SK-N-SH (cell line): ENCODE data around the gene SYT17. TPM values are rescaled to one million over a fixed set of nuclear protein-coding genes. Genes with fewer than 3 reads are reported as not detected.

Experiments
- CTCF ChIA-PET: fragments of 300-600, 350-600 bp; formaldehyde crosslinking; extraction: SDS; loops from one replicate; lab custom pipeline; 2021; lab: Yijun Ruan, JAX
- POLR2A ChIA-PET: fragments of 350-600 bp; sonication (Branson Sonifier 250); formaldehyde crosslinking; extraction: SDS; loops from one replicate; lab custom pipeline; 2020; ENCODE audit warnings: antibody characterized with exemption, inconsistent platforms; lab: Yijun Ruan, JAX
- DNase-seq: peaks from one replicate; pipeline ENCODE4 v3.0.0; 2012
- H2AFZ ChIP-seq: fragments of 200-600 bp; sonication (generic); 2 replicates; pipeline ENCODE4 v1.8.1; 2016; ENCODE audit warnings: antibody characterized with exemption, mild to moderate bottlenecking, low read depth
- H3F3A ChIP-seq: fragments of 200-600 bp; sonication (generic); replicated peaks from 2 replicates; pipeline ENCODE3; 2016; ENCODE audit warnings: antibody characterized with exemption, mild to moderate bottlenecking; ENCODE audit not compliant: insufficient read depth
- H3K27ac ChIP-seq, 2 experiments: fragments of 200-500 bp in 1 of 2; fragments of 200-600 bp in 1 of 2; sonication (Bioruptor generic) in 1 of 2; sonication (generic), shearing (Covaris generic) in 1 of 2; 2 replicates each; pipeline versions ENCODE4 v1.5.1 to v1.6.1; 2014 to 2016; ENCODE audit warnings: low read depth in 2 of 2, inconsistent platforms in 1 of 2, low read length in 1 of 2, mild to moderate bottlenecking in 1 of 2, mixed read lengths in 1 of 2
- H3K27me3 ChIP-seq: fragments of 200-600 bp; sonication (generic), shearing (Covaris generic); 2 replicates; pipeline ENCODE4 v1.6.1; 2016; ENCODE audit warnings: mixed run types; ENCODE audit not compliant: insufficient read depth
- H3K36me3 ChIP-seq, 2 experiments: fragments of 200-500 bp in 1 of 2; fragments of 200-600 bp in 1 of 2; sonication (Bioruptor generic) in 1 of 2; sonication (generic) in 1 of 2; replicated peaks in 1 of 2; 2 replicates each; pipeline versions ENCODE3 to v1.5.1; 2014 to 2016; ENCODE audit warnings: low read length in 1 of 2, mild to moderate bottlenecking in 1 of 2; ENCODE audit not compliant: insufficient read depth in 2 of 2, control insufficient read depth in 1 of 2
- H3K4me1 ChIP-seq, 2 experiments: fragments of 200-500 bp in 1 of 2; fragments of 200-600 bp in 1 of 2; sonication (Bioruptor generic) in 1 of 2; sonication (generic), shearing (Covaris generic) in 1 of 2; 2 replicates each; pipeline versions ENCODE4 v1.5.1 to v1.6.1; 2014 to 2016; ENCODE audit warnings: low read depth in 1 of 2, low read length in 1 of 2, mixed run types in 1 of 2; ENCODE audit not compliant: insufficient read depth in 2 of 2, control insufficient read depth in 1 of 2
- H3K4me2 ChIP-seq: fragments of 200-600 bp; sonication (generic), shearing (Covaris generic); 2 replicates; pipeline ENCODE4 v1.6.1; 2017; ENCODE audit warnings: mixed run types
- H3K4me3 ChIP-seq, 2 experiments: fragments of 200-500 bp in 1 of 2; fragments of 200-600 bp in 1 of 2; sonication (Bioruptor generic) in 1 of 2; sonication (generic), shearing (Covaris generic) in 1 of 2; 2 replicates each; pipeline versions ENCODE4 v1.5.1 to v1.8.1; 2014 to 2016; ENCODE audit warnings: low read depth in 2 of 2, inconsistent platforms in 1 of 2, low read length in 1 of 2, mild to moderate bottlenecking in 1 of 2, mixed read lengths in 1 of 2, moderate library complexity in 1 of 2
- H3K79me2 ChIP-seq: fragments of 200-600 bp; sonication (generic); 2 replicates; pipeline ENCODE4 v1.8.1; 2017; ENCODE audit warnings: mild to moderate bottlenecking; ENCODE audit not compliant: insufficient read depth
- H3K9ac ChIP-seq: fragments of 200-600 bp; sonication (generic); 2 replicates; pipeline ENCODE4 v1.6.1; 2017; ENCODE audit warnings: mixed run types
- H3K9me2 ChIP-seq: fragments of 200-600 bp; sonication (generic); 2 replicates; pipeline ENCODE4 v1.6.1; 2017; ENCODE audit warnings: mixed run types
- H3K9me3 ChIP-seq: fragments of 200-600 bp; sonication (generic); 2 replicates; pipeline ENCODE4 v1.6.1; 2017; ENCODE audit warnings: mixed run types, mild to moderate bottlenecking, moderate library complexity
- H4K20me1 ChIP-seq: fragments of 200-600 bp; sonication (generic); 2 replicates; pipeline ENCODE4 v1.6.1; 2017; ENCODE audit warnings: mild to moderate bottlenecking, mixed run types; ENCODE audit not compliant: insufficient read depth
- CHD2 ChIP-seq: fragments of 150-350 bp; IDR thresholded peaks from 2 replicates; pipeline ENCODE4 v1.6.1; 2018; ENCODE audit warnings: low read length; ENCODE audit not compliant: partially characterized antibody
- EZH2phosphoT487 ChIP-seq: fragments of 200-600 bp; sonication (generic); IDR thresholded peaks from 2 replicates; pipeline ENCODE4 v1.6.1; 2017; ENCODE audit warnings: low read depth, mixed run types, mild to moderate bottlenecking, antibody characterized with exemption, moderate library complexity, borderline replicate concordance
- FOSL2 ChIP-seq: IDR thresholded peaks from 2 replicates; pipeline ENCODE4 v1.4.0; 2012; ENCODE audit warnings: low read depth, mild to moderate bottlenecking, moderate library complexity, borderline replicate concordance
- FOXJ3 ChIP-seq: sonication (generic); formaldehyde crosslinking; IDR thresholded peaks from 2 replicates; pipeline ENCODE4 v1.5.1; 2020; ENCODE audit warnings: mild to moderate bottlenecking, missing genetic modification reagents
- FOXM1 ChIP-seq: IDR thresholded peaks from 2 replicates; pipeline ENCODE4 v1.4.0; 2012; ENCODE audit warnings: low read depth, mild to moderate bottlenecking
- JUND ChIP-seq: IDR thresholded peaks from 2 replicates; pipeline ENCODE4 v1.4.0; 2012
- MEF2A ChIP-seq: IDR thresholded peaks from 2 replicates; pipeline ENCODE4 v1.4.0; 2012; ENCODE audit warnings: low read depth, borderline replicate concordance
- MXI1 ChIP-seq: IDR thresholded peaks from 2 replicates; pipeline ENCODE4 v1.6.1; 2012; ENCODE audit warnings: mild to moderate bottlenecking, low read depth, low read length, improper control_type of control experiment
- NFIC ChIP-seq: IDR thresholded peaks from 2 replicates; pipeline ENCODE4 v1.4.0; 2012; ENCODE audit warnings: borderline replicate concordance
- PBX3 ChIP-seq: IDR thresholded peaks from 2 replicates; pipeline ENCODE4; 2012
- POLR2AphosphoS5 ChIP-seq: IDR thresholded peaks from 2 replicates; pipeline ENCODE4 v1.6.1; 2012; ENCODE audit warnings: low read depth, low read length
- RAD21 ChIP-seq: IDR thresholded peaks from 2 replicates; pipeline ENCODE4 v1.6.1; 2012; ENCODE audit warnings: mild to moderate bottlenecking, low read length
- RCOR1 ChIP-seq: fragments of 150-350 bp; IDR thresholded peaks from 2 replicates; pipeline ENCODE4 v1.6.1; 2017; ENCODE audit warnings: antibody characterized with exemption, low read length
- RXRA ChIP-seq: IDR thresholded peaks from 2 replicates; pipeline ENCODE4 v1.4.0; 2012; ENCODE audit warnings: low read depth, mild to moderate bottlenecking, borderline replicate concordance
- TAF1 ChIP-seq: IDR thresholded peaks from 2 replicates; pipeline ENCODE4 v1.6.1; 2012; ENCODE audit warnings: low read depth, mild to moderate bottlenecking, low read length, moderate library complexity, borderline replicate concordance
- TCF12 ChIP-seq: IDR thresholded peaks from 2 replicates; pipeline ENCODE4 v1.4.0; 2012
- USF1 ChIP-seq: IDR thresholded peaks from 2 replicates; pipeline ENCODE4 v1.4.0; 2012; ENCODE audit warnings: low read depth, borderline replicate concordance
- YY1 ChIP-seq: IDR thresholded peaks from 2 replicates; pipeline ENCODE4 v1.4.0; 2012; ENCODE audit warnings: low read depth, mild to moderate bottlenecking
- WGBS: methylation state at CpG from one replicate; pipeline ENCODE4 v1.1.6; 2017; ENCODE audit warnings: low lambda C conversion rate; 5-methylcytosine and 5-hydroxymethylcytosine counted together
- polyA plus RNA-seq, 3 experiments: library from polyadenylated mRNA; depleted of rRNA; stranded (reverse); fragments of >200 nt; gene quantifications; 2 replicates each; pipeline ENCODE4 v1.2.3, GENCODE V29; 2012
- TF ChIP-seq, protein P1 (sequence below): IDR thresholded peaks from 2 replicates; pipeline ENCODE4 v1.6.1; 2012; ENCODE audit warnings: mild to moderate bottlenecking, low read depth, low read length, moderate library complexity
- TF ChIP-seq, protein P2 (sequence below): fragments of 150-350 bp; IDR thresholded peaks from 2 replicates; pipeline ENCODE4 v1.6.1; 2016; ENCODE audit warnings: mild to moderate bottlenecking, low read depth, low read length

Gene SYT17
- polyA plus RNA-seq, 1 of the 3 experiments (the other 2 are of a cell fraction) = 0.21 TPM

- no peak overlapping the region for H3K27ac ChIP-seq
- H3K27me3 ChIP-seq = no peaks in the 10 kb centered on the region
- no peaks in the 10 kb centered on the region for H4K20me1 ChIP-seq
- H2AFZ ChIP-seq = no peak overlapping the region; the same call in 1 of the 2 replicates
- H3K4me2 ChIP-seq = no peak overlapping the region
- H3K9me2 ChIP-seq = no peaks in the 10 kb centered on the region
- no peaks in the 10 kb centered on the region for H3K79me2 ChIP-seq
- H3K9ac ChIP-seq = no peak overlapping the region
- H3F3A ChIP-seq = no peaks in the 10 kb centered on the region
- 20% methylated on average over 4 of the region's 4 CpGs for WGBS
- peak; percentile 33 for DNase-seq
- no peaks in the 10 kb centered on the region for H3K4me1 ChIP-seq
- H3K4me3 ChIP-seq = no peak overlapping the region
- TF ChIP-seq USF1 (peak; percentile 87), YY1 (peak; percentile 36; the same call in 1 of the 2 replicates), MEF2A (no peak)
- POLR2A ChIA-PET = no interaction called here
- no peaks in the 10 kb centered on the region for H3K36me3 ChIP-seq
- CTCF ChIA-PET = interaction anchor here (2.5 kb wide), 1 partner anchor 68 kb away, joined by 9 read pairs; no protein-coding TSS in a partner anchor
- no peaks in the 10 kb centered on the region for H3K9me3 ChIP-seq
These were observed 14.2 kb upstream of the SYT17 start for GRCh38 chr16:19153876-19154275.

DNA sequence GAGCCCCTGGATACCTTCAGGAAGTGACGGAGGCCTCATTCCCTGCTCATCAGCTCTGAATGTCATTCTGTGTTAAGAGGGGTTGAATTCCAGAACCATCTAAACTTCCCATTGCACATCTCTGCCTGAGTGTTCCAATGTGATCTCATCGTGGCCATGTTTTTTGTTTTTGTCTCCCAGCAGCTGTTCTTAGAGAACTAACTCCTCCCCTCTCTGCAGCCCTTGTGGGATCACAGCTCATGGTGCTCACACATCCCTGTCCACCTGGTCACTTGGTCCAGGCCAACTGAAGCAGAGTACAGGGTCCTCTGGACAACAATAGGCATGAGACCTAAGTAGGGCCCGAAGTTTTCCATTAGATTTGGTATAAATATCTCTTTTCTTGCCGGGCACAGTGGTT is 6.0 kb upstream of the SYT17 start:
- Histone ChIP-seq H3K9me2 (no peaks in the 10 kb centered on the region), H3K36me3 (no peaks in the 10 kb centered on the region), H3F3A (no peaks in the 10 kb centered on the region), H3K27me3 (no peaks in the 10 kb centered on the region), H3K79me2 (no peaks in the 10 kb centered on the region), H3K4me1 (no peaks in the 10 kb centered on the region), H3K4me3 (no peak overlapping the region), H4K20me1 (no peaks in the 10 kb centered on the region), H3K27ac (no peak overlapping the region), H3K9ac (no peak overlapping the region), H3K4me2 (no peak overlapping the region), H3K9me3 (no peaks in the 10 kb centered on the region), H2AFZ (no peak overlapping the region)
- ChIA-PET POLR2A (no interaction called here), CTCF (interaction anchor here (1.1 to 1.3 kb wide), 2 partner anchors 17 to 23 kb away, joined by 3 to 4 read pairs; no protein-coding TSS in a partner anchor)
- TF ChIP-seq MXI1 (no peak), TAF1 (no peak), JUND (no peak), RXRA (no peak), EZH2phosphoT487 (no peak), USF1 (no peak), TCF12 (no peak), CHD2 (no peak), FOXJ3 (no peak), PBX3 (no peak), POLR2AphosphoS5 (no peak), NFIC (no peak), FOSL2 (no peak), FOXM1 (no peak), RCOR1 (no peak), RAD21 (no peak)
- TF ChIP-seq, protein P1, sequence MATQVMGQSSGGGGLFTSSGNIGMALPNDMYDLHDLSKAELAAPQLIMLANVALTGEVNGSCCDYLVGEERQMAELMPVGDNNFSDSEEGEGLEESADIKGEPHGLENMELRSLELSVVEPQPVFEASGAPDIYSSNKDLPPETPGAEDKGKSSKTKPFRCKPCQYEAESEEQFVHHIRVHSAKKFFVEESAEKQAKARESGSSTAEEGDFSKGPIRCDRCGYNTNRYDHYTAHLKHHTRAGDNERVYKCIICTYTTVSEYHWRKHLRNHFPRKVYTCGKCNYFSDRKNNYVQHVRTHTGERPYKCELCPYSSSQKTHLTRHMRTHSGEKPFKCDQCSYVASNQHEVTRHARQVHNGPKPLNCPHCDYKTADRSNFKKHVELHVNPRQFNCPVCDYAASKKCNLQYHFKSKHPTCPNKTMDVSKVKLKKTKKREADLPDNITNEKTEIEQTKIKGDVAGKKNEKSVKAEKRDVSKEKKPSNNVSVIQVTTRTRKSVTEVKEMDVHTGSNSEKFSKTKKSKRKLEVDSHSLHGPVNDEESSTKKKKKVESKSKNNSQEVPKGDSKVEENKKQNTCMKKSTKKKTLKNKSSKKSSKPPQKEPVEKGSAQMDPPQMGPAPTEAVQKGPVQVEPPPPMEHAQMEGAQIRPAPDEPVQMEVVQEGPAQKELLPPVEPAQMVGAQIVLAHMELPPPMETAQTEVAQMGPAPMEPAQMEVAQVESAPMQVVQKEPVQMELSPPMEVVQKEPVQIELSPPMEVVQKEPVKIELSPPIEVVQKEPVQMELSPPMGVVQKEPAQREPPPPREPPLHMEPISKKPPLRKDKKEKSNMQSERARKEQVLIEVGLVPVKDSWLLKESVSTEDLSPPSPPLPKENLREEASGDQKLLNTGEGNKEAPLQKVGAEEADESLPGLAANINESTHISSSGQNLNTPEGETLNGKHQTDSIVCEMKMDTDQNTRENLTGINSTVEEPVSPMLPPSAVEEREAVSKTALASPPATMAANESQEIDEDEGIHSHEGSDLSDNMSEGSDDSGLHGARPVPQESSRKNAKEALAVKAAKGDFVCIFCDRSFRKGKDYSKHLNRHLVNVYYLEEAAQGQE = no peak
- TF ChIP-seq, protein P2, sequence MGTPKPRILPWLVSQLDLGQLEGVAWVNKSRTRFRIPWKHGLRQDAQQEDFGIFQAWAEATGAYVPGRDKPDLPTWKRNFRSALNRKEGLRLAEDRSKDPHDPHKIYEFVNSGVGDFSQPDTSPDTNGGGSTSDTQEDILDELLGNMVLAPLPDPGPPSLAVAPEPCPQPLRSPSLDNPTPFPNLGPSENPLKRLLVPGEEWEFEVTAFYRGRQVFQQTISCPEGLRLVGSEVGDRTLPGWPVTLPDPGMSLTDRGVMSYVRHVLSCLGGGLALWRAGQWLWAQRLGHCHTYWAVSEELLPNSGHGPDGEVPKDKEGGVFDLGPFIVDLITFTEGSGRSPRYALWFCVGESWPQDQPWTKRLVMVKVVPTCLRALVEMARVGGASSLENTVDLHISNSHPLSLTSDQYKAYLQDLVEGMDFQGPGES = no peak
- no peak for DNase-seq
- WGBS = 48% methylated on average over 4 of the region's 4 CpGs
